HG03095 (cell line): ENCODE results near the gene HK3.

ENCODE experiments used
- ATAC-seq: cut with Tn5 transposase; IDR thresholded peaks from one replicate; pipeline ENCODE4 v1.9.1; 2021; ENCODE audit warnings: moderate library complexity; ENCODE audit not compliant: unreplicated experiment

The HK3 gene, protein sequence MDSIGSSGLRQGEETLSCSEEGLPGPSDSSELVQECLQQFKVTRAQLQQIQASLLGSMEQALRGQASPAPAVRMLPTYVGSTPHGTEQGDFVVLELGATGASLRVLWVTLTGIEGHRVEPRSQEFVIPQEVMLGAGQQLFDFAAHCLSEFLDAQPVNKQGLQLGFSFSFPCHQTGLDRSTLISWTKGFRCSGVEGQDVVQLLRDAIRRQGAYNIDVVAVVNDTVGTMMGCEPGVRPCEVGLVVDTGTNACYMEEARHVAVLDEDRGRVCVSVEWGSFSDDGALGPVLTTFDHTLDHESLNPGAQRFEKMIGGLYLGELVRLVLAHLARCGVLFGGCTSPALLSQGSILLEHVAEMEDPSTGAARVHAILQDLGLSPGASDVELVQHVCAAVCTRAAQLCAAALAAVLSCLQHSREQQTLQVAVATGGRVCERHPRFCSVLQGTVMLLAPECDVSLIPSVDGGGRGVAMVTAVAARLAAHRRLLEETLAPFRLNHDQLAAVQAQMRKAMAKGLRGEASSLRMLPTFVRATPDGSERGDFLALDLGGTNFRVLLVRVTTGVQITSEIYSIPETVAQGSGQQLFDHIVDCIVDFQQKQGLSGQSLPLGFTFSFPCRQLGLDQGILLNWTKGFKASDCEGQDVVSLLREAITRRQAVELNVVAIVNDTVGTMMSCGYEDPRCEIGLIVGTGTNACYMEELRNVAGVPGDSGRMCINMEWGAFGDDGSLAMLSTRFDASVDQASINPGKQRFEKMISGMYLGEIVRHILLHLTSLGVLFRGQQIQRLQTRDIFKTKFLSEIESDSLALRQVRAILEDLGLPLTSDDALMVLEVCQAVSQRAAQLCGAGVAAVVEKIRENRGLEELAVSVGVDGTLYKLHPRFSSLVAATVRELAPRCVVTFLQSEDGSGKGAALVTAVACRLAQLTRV

DNA sequence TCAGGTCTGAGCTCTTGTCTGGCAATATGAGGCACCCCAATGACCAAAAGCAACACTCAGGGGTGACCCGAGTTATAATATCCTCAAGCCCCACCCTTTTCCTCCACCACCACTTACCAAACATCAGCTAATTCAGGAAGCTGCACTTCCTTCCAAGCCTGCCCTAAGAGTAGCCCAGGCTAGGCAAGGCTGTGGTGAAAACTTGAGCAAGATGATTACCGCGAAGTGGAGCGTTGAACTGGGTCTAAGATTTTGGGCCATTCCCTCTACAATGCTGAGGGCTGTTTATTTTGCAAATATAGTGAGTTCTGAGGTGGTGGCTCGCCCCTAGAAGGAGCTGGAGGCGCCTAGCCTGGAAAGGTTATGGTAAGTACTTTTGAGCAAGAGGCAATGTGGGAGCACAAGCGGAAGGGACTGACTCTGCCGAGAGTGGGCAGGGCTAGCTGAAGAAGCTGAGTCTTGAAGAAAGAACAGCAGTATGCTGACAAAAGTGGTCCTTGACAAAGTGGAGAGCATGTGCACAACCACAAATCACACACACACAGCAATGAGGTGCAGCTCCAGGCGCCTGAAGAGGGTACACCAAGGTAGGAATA lies at the start of gene HK3:
HK3 (minus strand) TSS at position 51 of the 596 bp plus-strand sequence. CDS start 3,187 bp downstream, outside the sequence.
- ATAC-seq, result no peak

DNA sequence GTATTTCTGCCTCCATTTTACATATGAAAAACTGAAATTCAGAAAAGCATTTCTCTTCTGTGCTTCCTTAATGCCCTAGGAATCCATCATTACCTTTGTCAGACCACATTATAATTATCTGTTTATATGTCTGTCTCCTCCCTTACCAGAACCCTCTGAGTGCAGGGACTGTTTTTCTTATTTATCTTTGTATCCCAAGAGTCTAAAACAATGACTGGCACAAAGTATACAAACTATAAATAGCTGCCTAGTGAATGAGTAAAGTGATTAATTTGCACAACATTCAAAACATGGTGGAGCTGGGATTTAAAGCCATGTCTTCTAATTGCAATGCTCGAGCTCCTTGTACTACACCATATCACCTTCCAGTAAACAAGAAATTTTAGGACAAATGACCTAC lies 49.3 kb upstream of the HK3 start:
- no peak for ATAC-seq

DNA sequence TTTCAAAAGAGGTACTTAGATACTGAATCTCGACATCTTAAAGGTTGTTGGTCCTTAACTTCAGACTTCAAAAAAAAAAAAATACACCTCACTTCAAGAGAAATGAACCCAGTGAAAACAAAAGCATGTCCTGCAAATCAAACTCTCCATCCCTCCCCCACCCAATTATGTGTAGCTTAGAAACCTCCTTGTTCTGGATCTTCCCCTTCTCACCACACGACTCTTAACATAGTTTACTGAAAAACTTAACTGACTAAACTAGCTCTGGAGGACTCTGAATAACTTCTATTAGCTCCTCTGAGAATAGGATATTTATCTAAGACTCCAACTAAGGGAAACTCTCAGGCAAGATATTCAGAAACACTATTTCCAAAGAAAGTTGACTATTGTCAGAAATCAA lies 48.7 kb upstream of the HK3 start:
- ATAC-seq, result no peak

DNA sequence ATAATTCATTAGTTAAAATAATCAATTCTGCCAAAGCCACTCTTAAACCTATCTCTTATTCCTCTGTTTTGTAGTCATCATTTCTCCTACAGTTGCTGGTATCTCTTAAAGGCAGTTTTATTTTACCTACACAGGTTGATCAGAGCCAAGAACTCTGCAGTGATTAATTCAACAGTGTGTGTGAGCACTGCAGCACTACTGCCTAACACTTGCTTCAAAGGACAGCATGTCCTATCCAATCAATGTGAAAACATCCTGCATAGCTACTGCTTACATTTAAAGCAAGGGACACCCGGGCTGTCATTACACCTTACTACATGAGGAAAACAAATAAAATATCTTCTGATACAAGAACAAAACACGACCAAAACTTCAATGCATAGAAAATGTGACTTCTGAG lies 45.1 kb upstream of the HK3 start:
- no peak for ATAC-seq

DNA sequence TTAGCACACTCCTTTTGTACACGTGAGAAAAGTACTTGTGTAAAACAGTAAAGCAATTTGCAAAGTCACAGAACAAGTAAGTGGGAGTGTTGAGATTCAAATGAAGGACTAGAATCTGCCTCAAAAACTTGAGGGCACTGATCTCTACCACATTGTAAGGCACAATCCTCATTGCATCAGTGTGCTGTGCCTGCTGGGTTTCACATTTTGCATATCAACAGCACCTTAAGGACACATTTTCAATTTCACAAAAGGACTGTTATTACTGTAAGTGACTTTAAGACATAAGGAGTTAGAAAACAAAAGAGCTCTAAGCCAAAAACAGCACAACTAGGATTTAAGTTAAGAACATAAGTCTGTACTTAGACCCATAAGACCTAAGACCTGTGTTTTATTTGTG lies 44.7 kb upstream of the HK3 start:
- ATAC-seq, result no peak

DNA sequence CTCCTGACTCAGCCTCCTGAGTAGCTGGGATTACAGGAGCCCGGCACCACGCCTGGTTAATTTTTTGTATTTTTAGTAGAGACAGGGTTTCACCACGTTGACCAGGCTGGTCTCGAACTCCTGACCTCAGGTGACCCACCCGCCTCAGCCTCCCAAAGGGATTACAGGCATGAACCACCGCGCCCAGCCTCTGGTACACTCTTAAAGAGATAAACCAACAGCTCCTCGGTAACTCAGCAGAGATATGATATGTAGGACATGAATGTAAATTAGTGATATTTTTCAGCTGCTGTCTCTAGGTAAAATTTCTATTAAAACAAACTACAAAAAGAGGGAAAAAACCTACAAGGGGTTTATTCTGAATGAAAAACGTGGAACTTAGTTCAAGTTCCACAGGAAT lies 42.8 kb upstream of the HK3 start:
- ATAC-seq, result no peak

DNA sequence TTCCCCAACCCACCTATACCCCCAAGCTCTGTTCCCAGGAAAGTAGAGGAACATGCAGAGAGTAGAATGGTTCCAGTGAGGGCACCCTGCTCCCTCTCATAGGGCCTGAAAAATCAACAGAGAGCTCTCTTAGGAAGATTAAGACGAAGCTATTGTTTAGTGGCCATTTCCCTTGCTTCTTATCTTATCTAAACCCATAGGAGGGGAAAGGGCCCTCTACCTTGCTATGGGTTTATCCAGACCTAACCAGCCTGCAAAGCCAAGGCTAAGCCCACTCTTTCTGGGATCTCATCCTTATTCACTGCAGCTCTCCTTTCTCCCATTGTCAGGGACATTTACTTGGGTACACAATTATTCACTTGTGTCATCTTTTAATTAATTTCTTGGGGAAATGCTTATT lies 39.3 kb upstream of the HK3 start:
- ATAC-seq, result no peak

DNA sequence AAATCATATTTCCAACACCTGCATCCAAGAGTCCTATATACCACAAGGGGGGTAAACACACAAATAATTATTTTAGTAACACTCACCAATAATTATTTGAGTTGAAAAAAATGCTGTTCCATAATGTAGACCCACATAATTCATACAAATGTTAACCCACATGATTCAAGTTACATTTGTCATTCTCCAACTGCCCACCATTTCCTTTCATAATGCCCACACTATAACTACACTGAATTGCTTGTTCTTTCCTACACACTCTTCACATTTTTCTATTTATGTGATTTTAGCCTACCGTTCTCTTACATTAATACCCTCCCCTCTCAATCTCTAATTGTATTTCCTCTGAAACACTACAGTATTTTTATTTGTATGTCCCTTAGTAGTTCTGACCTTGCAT lies 35.9 kb upstream of the HK3 start:
- no peak for ATAC-seq

DNA sequence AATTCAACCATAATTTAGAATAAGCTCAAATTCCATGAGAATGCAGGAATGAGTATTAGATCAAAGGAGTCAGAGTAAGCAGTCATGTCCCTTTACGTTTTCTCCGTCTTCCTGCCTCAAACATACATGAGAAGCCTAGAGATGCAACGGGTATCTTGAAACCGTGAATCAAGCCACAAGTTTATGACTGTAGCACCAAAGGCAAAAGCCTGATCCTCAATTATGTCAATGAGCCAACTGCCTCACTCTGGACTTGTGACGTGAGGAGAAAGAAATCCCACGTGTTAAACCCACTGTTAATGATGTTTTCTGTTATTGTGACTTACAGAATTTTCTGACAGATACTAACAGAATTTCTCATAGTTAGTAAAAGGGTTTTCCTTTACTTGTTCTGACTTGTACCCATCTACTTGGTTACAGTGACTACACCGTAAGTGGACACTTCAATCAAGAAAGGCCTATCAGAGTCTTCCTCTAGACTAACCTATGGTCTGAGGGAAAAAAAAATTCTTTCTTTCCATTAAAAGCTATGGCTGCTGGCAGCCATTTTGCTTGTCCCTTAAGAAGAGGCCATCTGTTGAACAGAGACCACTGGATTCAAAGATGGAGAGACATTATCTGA lies 35.3 kb upstream of the HK3 start:
- ATAC-seq, result no peak

DNA sequence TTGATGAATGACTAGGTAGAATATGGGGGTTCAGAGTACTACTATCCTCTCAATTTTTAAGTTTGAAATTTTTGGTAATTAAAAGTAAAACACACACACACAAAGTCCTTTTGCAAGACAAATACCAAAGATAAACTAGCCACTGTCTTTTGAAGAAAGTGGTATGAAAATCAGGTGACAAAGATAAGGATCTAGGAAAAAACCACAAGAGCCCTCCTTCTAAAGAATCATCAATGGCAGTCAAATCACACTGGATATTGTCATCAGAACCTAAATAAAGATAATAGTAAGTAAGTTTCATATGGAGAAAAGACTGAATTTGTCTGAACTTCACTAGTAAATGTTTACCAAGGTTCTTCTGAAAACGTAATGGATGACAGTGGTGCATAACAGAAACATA lies 30.5 kb upstream of the HK3 start:
- no peak for ATAC-seq

DNA sequence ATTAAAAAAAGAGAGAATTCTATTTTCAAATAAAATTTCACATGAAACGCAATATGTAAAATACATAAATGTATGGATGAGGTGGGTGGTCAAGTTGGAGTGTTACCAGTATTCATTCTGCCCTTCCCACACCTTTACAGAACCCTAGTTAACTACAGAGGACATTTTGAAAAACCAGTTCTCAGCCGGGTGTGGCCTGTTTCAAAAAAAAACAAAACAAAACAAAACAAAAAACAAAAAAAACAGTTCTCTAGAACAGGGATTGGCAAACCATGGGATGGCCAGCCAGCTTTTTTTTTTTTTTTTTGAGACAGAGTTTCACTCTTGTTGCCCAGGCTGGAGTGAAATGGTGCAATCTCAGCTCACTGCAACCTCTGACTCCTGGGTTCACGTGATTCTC lies 28.4 kb upstream of the HK3 start:
- no peak for ATAC-seq

DNA sequence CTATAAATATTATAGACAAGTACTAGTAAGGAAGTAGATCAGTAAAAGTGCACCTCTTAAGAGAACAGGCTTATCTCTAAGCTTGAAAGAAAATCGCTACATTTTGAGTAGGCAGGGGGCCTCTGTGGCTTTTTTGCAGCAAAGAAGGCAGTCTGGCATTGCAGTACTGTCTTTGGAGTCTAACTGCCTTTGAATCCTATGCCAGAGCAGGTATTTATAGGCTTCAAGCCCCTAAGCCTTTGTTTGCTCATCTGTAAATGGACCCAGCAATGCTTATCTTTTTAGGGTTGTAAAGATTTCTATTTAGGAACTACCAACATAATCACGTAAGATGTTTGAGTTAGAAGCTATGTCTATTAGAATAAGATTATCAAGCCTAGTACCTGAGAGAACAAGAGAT lies 23.7 kb upstream of the HK3 start:
- ATAC-seq, result no peak

DNA sequence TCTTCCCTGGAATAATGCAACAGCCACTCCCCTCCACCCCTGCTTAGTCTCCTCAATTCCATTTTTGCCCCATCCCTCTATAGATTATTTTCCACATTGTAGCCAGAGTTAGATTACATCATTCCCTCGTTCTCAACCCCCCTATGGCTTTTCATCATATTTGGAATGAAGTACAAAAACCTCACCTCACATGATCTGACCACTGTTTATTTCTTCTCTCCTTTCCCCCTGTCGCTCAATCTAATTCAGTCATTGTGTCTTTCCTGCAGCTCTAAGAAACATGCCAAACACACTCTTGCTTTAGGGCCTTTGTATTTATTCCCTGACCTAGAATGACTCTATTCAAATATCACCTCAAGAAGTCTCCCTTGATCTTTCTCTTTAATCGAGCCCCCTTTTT lies 22.6 kb upstream of the HK3 start:
- no peak for ATAC-seq

DNA sequence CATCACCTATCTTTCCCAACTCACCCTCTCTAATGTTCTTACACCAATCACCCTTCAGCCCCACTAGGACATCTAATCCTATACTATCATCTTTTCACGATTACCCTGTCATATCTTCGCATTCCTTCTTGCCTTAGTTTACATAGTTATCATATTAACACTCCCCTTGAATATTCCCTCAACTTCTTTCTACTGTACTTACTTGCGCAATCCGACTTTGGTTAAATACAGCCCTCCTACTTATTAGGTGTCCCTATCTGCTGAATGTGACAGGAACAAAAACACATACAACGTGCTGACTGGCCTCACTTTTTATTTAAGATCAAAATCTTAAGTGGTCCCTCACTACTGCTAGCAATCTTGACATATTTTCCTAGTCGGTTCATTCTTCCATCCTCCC lies 19.5 kb upstream of the HK3 start:
- ATAC-seq, result no peak

DNA sequence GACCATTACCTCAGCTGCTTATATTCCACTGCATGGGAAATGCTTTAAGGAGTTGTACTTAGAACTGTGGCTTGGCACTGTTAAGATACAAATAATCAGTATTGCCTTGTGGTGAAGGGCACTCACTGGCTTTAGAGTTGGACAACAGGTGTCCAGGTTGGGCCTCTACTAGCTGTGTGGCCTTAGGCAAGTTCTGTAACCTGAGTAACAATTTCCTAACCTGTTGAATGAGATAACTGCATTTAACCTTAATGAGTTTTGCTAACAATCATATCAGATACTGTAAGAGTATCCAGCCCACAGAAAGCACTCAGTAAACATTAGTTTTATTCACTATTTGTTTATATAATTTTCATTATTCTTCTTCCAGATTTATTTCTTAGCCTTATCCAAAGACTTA lies 17.2 kb upstream of the HK3 start:
- no peak for ATAC-seq

DNA sequence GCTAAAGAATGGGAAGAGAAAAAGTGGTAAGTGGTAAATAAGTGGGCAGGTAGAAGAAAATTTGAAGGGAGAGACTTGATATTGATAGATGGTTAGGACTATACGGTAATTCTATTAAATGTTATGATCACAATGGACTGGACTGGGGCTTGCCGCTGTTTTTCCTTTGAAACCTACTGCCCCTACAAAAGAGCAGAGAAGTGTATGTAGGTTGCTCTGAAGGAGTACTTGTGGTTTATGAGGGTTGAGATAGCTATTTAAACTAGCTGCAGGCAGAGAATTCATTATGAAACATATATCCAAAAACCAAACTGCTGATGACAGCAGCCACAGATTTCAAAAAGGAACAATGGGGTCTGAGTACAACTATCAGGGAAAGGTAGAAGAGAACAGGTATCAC lies 16.8 kb upstream of the HK3 start:
- ATAC-seq, result no peak

DNA sequence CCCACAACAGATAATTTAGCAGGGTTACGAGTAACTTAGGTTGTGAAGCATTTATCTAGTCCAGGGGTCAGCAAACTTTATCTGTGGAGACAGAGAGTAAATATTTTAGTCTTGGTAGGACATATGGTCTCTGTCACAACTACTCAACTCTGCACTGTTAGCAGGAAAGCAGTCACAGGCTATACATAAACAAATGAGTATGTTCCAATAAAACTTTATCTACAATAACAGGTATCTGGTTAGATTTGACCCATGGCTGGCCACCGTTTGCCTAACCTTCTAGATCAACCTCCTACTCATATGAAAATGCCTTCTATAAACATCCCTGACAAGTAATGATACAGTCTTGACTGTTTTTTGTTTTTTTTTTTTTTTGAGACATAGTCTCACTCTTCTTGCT lies 13.0 kb upstream of the HK3 start:
- ATAC-seq, result no peak

DNA sequence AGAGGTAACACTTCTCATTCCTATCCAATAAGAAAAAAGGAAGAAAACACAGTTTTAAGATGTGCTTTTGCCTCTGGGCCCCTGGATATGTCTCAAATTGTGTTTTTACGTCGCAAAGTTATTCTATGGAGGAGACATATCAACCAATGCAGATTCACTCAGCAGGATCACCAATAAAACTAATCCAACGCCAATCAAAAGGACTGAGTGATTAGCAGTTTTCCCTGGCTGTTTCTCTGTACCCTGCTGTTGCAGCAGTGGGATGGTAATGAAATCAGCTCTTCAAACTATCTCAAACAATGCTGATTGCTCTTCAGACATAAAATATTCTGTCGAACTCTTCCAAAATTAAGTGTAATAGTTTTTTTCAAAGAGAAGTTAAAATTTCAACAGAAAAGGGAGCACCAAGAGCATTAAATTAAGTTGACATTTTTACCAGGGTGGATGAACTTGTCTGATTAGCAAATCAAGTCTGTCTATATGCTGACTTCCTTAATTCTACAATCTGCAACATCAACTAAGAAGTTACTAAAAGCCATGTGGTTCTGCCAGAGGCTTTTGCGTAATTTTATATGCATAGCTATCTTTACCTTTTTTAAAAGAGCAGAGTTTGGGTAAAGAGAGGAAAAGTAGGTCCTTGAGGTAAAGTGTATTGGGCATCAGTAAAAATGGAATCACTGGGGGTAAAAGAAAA lies 9.7 kb upstream of the HK3 start:
- no peak for ATAC-seq

DNA sequence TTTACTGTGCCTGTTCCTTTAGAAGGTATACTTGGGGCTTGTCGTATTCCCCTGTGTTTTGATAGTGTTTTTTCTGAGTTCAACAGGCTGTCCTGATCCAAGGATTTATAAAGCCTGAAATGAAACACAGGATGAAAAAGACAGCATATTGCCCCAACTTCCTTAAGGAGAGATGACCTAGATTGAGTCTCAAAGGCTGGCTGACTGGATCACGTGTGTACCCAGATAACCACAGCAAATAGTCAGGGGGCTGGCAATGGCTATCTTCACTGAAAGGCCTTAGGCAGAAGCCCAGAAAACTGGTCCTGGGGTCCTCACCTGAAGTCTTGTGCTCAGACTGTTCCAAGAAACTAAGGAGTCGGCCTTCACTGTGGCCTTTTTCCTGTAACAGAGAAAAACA lies 7.7 kb upstream of the HK3 start:
- ATAC-seq, result no peak

DNA sequence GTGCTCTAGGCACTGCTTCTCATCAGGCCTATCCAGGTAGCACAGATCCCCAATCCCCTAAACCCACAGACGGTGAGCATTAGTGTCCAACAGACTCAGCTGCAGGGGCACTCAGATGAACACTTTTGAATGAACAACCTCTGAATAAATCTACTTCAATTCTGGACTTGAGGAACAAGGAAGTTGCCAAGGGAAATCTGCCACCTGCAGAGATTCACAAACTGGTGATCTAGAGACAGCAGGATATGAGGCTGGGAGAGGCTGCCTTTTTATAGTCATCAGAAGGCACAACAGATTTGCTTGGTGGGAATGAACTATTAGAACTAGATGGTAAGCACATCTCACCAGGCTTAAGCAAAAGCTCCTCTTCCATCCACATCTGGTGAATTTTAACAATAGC lies 7.0 kb upstream of the HK3 start:
- ATAC-seq, result no peak

DNA sequence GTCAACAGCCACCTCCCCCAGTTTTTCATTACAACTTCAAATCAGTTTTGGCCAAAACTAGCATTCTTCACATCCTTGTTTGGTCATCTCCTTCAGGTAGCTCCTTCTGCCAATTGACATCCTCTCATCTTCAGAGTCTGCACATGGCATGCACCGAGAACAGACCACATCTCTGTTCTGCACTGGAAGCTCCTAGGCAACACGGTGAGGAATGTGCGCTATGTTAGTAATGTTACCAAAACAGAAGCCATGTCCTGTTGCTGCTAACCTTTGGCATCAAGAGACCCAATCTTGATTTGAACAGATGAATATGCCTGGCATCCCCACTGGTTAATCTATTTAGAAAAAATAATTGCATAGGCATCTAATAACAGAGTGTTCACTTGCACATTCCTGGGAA lies 5.1 kb upstream of the HK3 start:
- ATAC-seq, result no peak
